Measurements from ENCODE around the gene CDKN2B.

DNA sequence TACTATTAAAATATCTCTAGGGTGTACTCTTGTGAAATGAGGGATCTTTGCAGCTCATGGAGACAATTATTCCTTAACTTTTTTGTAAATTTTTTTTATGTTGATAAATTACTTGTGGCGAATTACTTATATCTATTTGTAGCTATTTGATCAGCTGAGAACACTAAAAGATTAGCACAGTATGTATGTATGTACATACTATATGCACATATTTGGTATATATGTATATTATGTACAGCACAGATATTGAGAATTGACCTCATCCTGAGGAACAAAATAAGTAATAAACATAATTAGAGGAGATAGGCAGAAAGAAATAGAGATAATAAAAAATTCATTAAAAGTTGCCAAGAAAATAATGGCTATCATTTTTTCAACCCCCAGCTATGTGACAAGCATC, 26.7 kb downstream of the CDKN2B start:
- TF ChIP-seq EP300 (IDR thresholded peaks at IDR 0.05) (no peak), POLR2A (IDR thresholded peaks at IDR 0.05) (no peak)
- TF ChIP-seq, protein P1, sequence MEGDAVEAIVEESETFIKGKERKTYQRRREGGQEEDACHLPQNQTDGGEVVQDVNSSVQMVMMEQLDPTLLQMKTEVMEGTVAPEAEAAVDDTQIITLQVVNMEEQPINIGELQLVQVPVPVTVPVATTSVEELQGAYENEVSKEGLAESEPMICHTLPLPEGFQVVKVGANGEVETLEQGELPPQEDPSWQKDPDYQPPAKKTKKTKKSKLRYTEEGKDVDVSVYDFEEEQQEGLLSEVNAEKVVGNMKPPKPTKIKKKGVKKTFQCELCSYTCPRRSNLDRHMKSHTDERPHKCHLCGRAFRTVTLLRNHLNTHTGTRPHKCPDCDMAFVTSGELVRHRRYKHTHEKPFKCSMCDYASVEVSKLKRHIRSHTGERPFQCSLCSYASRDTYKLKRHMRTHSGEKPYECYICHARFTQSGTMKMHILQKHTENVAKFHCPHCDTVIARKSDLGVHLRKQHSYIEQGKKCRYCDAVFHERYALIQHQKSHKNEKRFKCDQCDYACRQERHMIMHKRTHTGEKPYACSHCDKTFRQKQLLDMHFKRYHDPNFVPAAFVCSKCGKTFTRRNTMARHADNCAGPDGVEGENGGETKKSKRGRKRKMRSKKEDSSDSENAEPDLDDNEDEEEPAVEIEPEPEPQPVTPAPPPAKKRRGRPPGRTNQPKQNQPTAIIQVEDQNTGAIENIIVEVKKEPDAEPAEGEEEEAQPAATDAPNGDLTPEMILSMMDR (IDR thresholded peaks at IDR 0.05): no peak

All from ovary (tissue), 3 donors.